Liver (tissue), 9 donors: Measurements from ENCODE around the gene CYLD. TPM values are rescaled to one million over a fixed set of nuclear protein-coding genes. Genes with fewer than 3 reads are reported as not detected.

ENCODE experiments used
- DNase-seq: peaks from one replicate; pipeline ENCODE4 v3.0.0-alpha.2; 2017; ENCODE audit warnings: low spot score
- H3K27ac ChIP-seq, 2 donors: one replicate each; pipeline ENCODE4 v1.7.0; 2013; ENCODE audit warnings: inconsistent platforms in 2 of 2, low read length in 2 of 2, control low read depth in 1 of 2, low read depth in 1 of 2, mild to moderate bottlenecking in 1 of 2
- H3K27me3 ChIP-seq, 4 donors: one replicate each; pipeline versions ENCODE4 v1.6.1 to v1.7.0; 2013; ENCODE audit warnings: low read length in 3 of 4, inconsistent platforms in 1 of 4, mild to moderate bottlenecking in 1 of 4, moderate library complexity in 1 of 4; ENCODE audit not compliant: control insufficient read depth in 4 of 4, insufficient read depth in 4 of 4
- H3K36me3 ChIP-seq, 4 donors: one replicate each; pipeline versions ENCODE4 v1.6.1 to v1.7.0; 2013; ENCODE audit warnings: low read length in 3 of 4, mild to moderate bottlenecking in 3 of 4, low read depth in 1 of 4, moderate library complexity in 1 of 4; ENCODE audit not compliant: control insufficient read depth in 4 of 4, insufficient read depth in 3 of 4
- H3K4me1 ChIP-seq, 4 donors: one replicate each; pipeline versions ENCODE4 v1.6.1 to v1.7.0; 2013; ENCODE audit warnings: low read length in 3 of 4, mild to moderate bottlenecking in 3 of 4, moderate library complexity in 1 of 4; ENCODE audit not compliant: control insufficient read depth in 4 of 4, insufficient read depth in 4 of 4
- H3K4me3 ChIP-seq, 3 donors: one replicate each; pipeline versions ENCODE4 v1.6.1 to v1.7.0; 2013; ENCODE audit warnings: low read length in 3 of 3, control low read depth in 1 of 3, low read depth in 1 of 3, mild to moderate bottlenecking in 1 of 3
- H3K9ac ChIP-seq, 2 donors: one replicate each; pipeline ENCODE4 v1.7.0; 2013; ENCODE audit warnings: low read length in 2 of 2, mild to moderate bottlenecking in 2 of 2, moderate library complexity in 2 of 2, control low read depth in 1 of 2, low read depth in 1 of 2
- H3K9me3 ChIP-seq, 4 donors: one replicate each; pipeline versions ENCODE4 v1.6.1 to v1.7.0; 2013; ENCODE audit warnings: low read length in 3 of 4; ENCODE audit not compliant: control insufficient read depth in 4 of 4
- EGR1 ChIP-seq, 2 donors: IDR thresholded peaks; 2 replicates each; pipeline ENCODE4 v1.6.1; 2016 to 2018; ENCODE audit warnings: antibody characterized with exemption in 2 of 2, low read depth in 2 of 2
- FOXA1 ChIP-seq: IDR thresholded peaks from 2 replicates; pipeline ENCODE4 v1.6.1; 2016; ENCODE audit warnings: antibody characterized with exemption
- FOXA2 ChIP-seq: IDR thresholded peaks from 2 replicates; pipeline ENCODE4 v1.6.1; 2016; ENCODE audit warnings: antibody characterized with exemption
- GABPA ChIP-seq, 2 donors: IDR thresholded peaks in 1 of 2; conservative IDR thresholded peaks in 1 of 2; 2 replicates each; pipeline ENCODE4 v1.6.1; 2016; ENCODE audit warnings: antibody characterized with exemption in 2 of 2, mild to moderate bottlenecking in 1 of 2, moderate library complexity in 1 of 2
- HNF4A ChIP-seq, 2 donors: conservative IDR thresholded peaks; 2 replicates each; pipeline ENCODE4 v1.6.1; 2016; ENCODE audit warnings: antibody characterized with exemption in 2 of 2, mild to moderate bottlenecking in 2 of 2
- HNF4G ChIP-seq: IDR thresholded peaks from 2 replicates; pipeline ENCODE4 v1.6.1; 2016; ENCODE audit warnings: antibody characterized with exemption
- JUND ChIP-seq, 2 donors: IDR thresholded peaks; 2 replicates each; pipeline ENCODE4 v1.6.1; 2016; ENCODE audit warnings: antibody characterized with exemption in 2 of 2
- NR2F2 ChIP-seq: IDR thresholded peaks from 2 replicates; pipeline ENCODE4 v1.6.1; 2016; ENCODE audit warnings: antibody characterized with exemption
- RAD21 ChIP-seq, 2 donors: IDR thresholded peaks; 2 replicates each; pipeline ENCODE4 v1.6.1; 2016; ENCODE audit warnings: antibody characterized with exemption in 2 of 2, mild to moderate bottlenecking in 2 of 2
- RXRA ChIP-seq, 2 donors: IDR thresholded peaks; 2 replicates each; pipeline ENCODE4 v1.6.1; 2017 to 2018; ENCODE audit warnings: antibody characterized with exemption in 2 of 2, mild to moderate bottlenecking in 1 of 2
- SP1 ChIP-seq: IDR thresholded peaks from 2 replicates; pipeline ENCODE4 v1.6.1; 2018; ENCODE audit warnings: antibody characterized with exemption, mild to moderate bottlenecking
- TAF1 ChIP-seq: conservative IDR thresholded peaks from 2 replicates; pipeline ENCODE4 v1.6.1; 2016; ENCODE audit warnings: antibody characterized with exemption, mild to moderate bottlenecking
- YY1 ChIP-seq: IDR thresholded peaks from 2 replicates; pipeline ENCODE4 v1.6.1; 2016; ENCODE audit warnings: antibody characterized with exemption, mild to moderate bottlenecking
- WGBS: extraction: QIAGEN DNeasy Blood & Tissue Kit; methylation state at CpG from one replicate; pipeline ENCODE4 v1.1.7; 2013; 5-methylcytosine and 5-hydroxymethylcytosine counted together
- polyA plus RNA-seq, 2 donors: library from polyadenylated mRNA; stranded (reverse) in 1 of 2; unstranded in 1 of 2; fragments of 200-250 nt in 1 of 2; fragments of >200 nt in 1 of 2; fragmentation: Nextera tagmentation in 1 of 2; extraction: Ambion mirVana in 1 of 2; gene quantifications; one replicate each; pipeline versions ENCODE4 v1.2.1 to v1.2.3, GENCODE V29; 2013 to 2015
- total RNA-seq, 2 donors: library from RNA; depleted of rRNA; stranded (reverse); fragments of >200 nt; gene quantifications; one replicate each; pipeline ENCODE4 v1.2.3, GENCODE V29; 2014
- TF ChIP-seq, protein P1 (sequence below): IDR thresholded peaks from 2 replicates; pipeline ENCODE4 v1.6.1; 2016; ENCODE audit warnings: antibody characterized with exemption
- TF ChIP-seq, protein P2 (sequence below): IDR thresholded peaks from 2 replicates; pipeline ENCODE4 v1.6.1; 2016; ENCODE audit warnings: antibody characterized with exemption
- TF ChIP-seq, protein P3 (sequence below): IDR thresholded peaks from 2 replicates; pipeline ENCODE4 v1.6.1; 2016; ENCODE audit warnings: antibody characterized with exemption, mild to moderate bottlenecking
- TF ChIP-seq, protein P4 (sequence below): fragments of 150-350 bp; IDR thresholded peaks from 2 replicates; pipeline ENCODE4 v1.5.1; 2017; ENCODE audit warnings: improper control_type of control experiment, low read depth, low read length; ENCODE audit not compliant: missing input control
- TF ChIP-seq, protein P5 (sequence below): IDR thresholded peaks from 2 replicates; pipeline ENCODE4 v1.6.1; 2016; ENCODE audit warnings: antibody characterized with exemption
- donor health status: healthy.
- donor health status: healthy.
- donor health status: healthy.
- donor health status: healthy.
- donor health status: healthy.

Gene CYLD
- total and polyA plus RNA-seq, 4 donors = 8.2 to 42.7 (median 13.8) TPM

DNA sequence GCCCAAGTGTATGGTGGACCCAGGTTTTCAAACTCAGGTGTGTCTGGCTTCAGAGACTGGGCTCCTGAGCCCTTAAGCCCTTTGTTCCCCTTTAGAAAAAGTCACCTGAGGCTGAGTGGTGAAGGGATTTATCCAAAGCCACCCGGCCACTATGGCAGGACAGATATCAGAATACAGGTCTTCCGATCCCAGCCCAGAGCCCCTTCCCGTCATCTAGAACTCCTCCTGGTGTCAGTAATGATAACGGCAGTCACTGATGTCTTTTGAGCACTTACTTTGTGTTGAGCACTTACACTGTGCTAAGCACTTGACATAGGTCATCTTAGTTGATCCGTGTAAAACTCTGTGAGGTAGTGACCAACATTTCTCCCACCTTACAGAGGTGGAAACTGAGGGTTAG is 31.9 kb upstream of the CYLD start:
- Histone ChIP-seq H3K27me3 (no peaks in the 10 kb centered on the region), H3K9ac (no peak overlapping the region), H3K4me1 (no peaks in the 10 kb centered on the region), H3K9me3 (peaks cover 0 to 8% (median 1%) of the 10 kb centered on the region in 4 donors), H3K36me3 (no peaks in the 10 kb centered on the region), H3K27ac (no peak overlapping the region), H3K4me3 (no peak overlapping the region)
- TF ChIP-seq FOXA2 = no peak
- TF ChIP-seq GABPA (IDR thresholded peaks at IDR 0.05 in 1 of 2, conservative IDR thresholded peaks at IDR 0.05 in 1 of 2) = no peak
- TF ChIP-seq YY1 = no peak
- no peak for TF ChIP-seq FOXA1
- TF ChIP-seq, protein P1, sequence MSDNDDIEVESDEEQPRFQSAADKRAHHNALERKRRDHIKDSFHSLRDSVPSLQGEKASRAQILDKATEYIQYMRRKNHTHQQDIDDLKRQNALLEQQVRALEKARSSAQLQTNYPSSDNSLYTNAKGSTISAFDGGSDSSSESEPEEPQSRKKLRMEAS = no peak
- TF ChIP-seq, protein P2, sequence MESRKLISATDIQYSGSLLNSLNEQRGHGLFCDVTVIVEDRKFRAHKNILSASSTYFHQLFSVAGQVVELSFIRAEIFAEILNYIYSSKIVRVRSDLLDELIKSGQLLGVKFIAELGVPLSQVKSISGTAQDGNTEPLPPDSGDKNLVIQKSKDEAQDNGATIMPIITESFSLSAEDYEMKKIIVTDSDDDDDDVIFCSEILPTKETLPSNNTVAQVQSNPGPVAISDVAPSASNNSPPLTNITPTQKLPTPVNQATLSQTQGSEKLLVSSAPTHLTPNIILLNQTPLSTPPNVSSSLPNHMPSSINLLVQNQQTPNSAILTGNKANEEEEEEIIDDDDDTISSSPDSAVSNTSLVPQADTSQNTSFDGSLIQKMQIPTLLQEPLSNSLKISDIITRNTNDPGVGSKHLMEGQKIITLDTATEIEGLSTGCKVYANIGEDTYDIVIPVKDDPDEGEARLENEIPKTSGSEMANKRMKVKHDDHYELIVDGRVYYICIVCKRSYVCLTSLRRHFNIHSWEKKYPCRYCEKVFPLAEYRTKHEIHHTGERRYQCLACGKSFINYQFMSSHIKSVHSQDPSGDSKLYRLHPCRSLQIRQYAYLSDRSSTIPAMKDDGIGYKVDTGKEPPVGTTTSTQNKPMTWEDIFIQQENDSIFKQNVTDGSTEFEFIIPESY = no peak
- no peak for TF ChIP-seq RAD21 (IDR thresholded peaks at IDR 0.05)
- no peak for TF ChIP-seq HNF4A (conservative IDR thresholded peaks at IDR 0.05)
- TF ChIP-seq RXRA (IDR thresholded peaks at IDR 0.05) = no peak
- no peak for TF ChIP-seq NR2F2
- TF ChIP-seq, protein P3, sequence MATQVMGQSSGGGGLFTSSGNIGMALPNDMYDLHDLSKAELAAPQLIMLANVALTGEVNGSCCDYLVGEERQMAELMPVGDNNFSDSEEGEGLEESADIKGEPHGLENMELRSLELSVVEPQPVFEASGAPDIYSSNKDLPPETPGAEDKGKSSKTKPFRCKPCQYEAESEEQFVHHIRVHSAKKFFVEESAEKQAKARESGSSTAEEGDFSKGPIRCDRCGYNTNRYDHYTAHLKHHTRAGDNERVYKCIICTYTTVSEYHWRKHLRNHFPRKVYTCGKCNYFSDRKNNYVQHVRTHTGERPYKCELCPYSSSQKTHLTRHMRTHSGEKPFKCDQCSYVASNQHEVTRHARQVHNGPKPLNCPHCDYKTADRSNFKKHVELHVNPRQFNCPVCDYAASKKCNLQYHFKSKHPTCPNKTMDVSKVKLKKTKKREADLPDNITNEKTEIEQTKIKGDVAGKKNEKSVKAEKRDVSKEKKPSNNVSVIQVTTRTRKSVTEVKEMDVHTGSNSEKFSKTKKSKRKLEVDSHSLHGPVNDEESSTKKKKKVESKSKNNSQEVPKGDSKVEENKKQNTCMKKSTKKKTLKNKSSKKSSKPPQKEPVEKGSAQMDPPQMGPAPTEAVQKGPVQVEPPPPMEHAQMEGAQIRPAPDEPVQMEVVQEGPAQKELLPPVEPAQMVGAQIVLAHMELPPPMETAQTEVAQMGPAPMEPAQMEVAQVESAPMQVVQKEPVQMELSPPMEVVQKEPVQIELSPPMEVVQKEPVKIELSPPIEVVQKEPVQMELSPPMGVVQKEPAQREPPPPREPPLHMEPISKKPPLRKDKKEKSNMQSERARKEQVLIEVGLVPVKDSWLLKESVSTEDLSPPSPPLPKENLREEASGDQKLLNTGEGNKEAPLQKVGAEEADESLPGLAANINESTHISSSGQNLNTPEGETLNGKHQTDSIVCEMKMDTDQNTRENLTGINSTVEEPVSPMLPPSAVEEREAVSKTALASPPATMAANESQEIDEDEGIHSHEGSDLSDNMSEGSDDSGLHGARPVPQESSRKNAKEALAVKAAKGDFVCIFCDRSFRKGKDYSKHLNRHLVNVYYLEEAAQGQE = no peak
- TF ChIP-seq HNF4G = no peak
- TF ChIP-seq, protein P4, sequence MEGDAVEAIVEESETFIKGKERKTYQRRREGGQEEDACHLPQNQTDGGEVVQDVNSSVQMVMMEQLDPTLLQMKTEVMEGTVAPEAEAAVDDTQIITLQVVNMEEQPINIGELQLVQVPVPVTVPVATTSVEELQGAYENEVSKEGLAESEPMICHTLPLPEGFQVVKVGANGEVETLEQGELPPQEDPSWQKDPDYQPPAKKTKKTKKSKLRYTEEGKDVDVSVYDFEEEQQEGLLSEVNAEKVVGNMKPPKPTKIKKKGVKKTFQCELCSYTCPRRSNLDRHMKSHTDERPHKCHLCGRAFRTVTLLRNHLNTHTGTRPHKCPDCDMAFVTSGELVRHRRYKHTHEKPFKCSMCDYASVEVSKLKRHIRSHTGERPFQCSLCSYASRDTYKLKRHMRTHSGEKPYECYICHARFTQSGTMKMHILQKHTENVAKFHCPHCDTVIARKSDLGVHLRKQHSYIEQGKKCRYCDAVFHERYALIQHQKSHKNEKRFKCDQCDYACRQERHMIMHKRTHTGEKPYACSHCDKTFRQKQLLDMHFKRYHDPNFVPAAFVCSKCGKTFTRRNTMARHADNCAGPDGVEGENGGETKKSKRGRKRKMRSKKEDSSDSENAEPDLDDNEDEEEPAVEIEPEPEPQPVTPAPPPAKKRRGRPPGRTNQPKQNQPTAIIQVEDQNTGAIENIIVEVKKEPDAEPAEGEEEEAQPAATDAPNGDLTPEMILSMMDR = no peak
- TF ChIP-seq TAF1 = no peak
- no peak for TF ChIP-seq SP1
- WGBS = 86% methylated on average over 5 of the region's 5 CpGs
- DNase-seq = no peak

DNA sequence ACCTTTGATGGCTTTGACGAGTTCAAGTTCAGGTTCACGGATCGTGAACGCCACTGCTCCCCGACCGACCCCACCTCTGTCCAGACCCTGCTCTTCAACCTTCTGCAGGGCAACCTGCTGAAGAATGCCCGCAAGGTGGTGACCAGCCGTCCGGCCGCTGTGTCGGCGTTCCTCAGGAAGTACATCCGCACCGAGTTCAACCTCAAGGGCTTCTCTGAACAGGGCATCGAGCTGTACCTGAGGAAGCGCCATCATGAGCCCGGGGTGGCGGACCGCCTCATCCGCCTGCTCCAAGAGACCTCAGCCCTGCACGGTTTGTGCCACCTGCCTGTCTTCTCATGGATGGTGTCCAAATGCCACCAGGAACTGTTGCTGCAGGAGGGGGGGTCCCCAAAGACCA is 30.8 kb upstream of the CYLD start:
- H3K27ac ChIP-seq = no peak overlapping the region
- no peak overlapping the region for H3K4me3 ChIP-seq
- DNase-seq = no peak
- no peaks in the 10 kb centered on the region for H3K9me3 ChIP-seq
- H3K9ac ChIP-seq = no peak overlapping the region
- 95% methylated on average over 21 of the region's 21 CpGs for WGBS
- no peaks in the 10 kb centered on the region for H3K4me1 ChIP-seq
- H3K36me3 ChIP-seq = no peaks in the 10 kb centered on the region
- H3K27me3 ChIP-seq = no peaks in the 10 kb centered on the region
- TF ChIP-seq RAD21 (IDR thresholded peaks at IDR 0.05) (no peak), TAF1 (no peak), HNF4A (conservative IDR thresholded peaks at IDR 0.05) (no peak), SP1 (no peak), HNF4G (no peak), RXRA (IDR thresholded peaks at IDR 0.05) (no peak), YY1 (no peak), FOXA2 (no peak), JUND (IDR thresholded peaks at IDR 0.05) (no peak), FOXA1 (no peak), GABPA (IDR thresholded peaks at IDR 0.05 in 1 of 2, conservative IDR thresholded peaks at IDR 0.05 in 1 of 2) (no peak), NR2F2 (no peak), EGR1 (IDR thresholded peaks at IDR 0.05; ENCODE audit: low read depth in 2 of 2) (no peak)
- TF ChIP-seq, protein P4 = no peak
- TF ChIP-seq, protein P5, sequence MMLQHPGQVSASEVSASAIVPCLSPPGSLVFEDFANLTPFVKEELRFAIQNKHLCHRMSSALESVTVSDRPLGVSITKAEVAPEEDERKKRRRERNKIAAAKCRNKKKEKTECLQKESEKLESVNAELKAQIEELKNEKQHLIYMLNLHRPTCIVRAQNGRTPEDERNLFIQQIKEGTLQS = no peak
- TF ChIP-seq, protein P2 = no peak
- TF ChIP-seq, protein P1 = no peak
